GDM1 (cell line): ENCODE results near the gene ST6GALNAC4.

Source experiments
- DNase-seq: peaks from one replicate; lab custom pipeline; 2025; lab: John Stamatoyannopoulos, UW

ST6GALNAC4 gene

DNA sequence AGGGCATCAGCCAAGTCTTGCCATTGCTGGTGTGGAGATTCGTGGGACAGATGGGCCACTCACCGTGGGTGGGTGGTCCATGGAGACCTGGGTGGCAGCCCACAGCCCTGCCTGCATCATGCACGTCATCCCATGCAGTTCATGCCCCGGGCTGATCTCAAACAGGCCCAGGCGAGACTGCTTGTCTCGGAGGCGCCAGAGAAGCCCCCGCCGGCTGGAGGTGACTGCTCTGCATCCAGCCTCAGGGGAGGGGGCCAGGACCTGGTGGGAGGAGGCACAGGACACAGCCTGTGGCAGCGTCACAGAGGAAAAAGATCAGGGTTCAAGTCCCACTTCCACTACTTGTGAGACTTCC is 12.8 kb upstream of the ST6GALNAC4 start:
- DNase-seq, result no peak

- no peak for DNase-seq
These were observed 12.1 kb upstream of the ST6GALNAC4 start for GRCh38 chr9:127928676-127929624.

- DNase-seq, result no peak
These were observed 11.3 kb upstream of the ST6GALNAC4 start for GRCh38 chr9:127927988-127928675.

DNA sequence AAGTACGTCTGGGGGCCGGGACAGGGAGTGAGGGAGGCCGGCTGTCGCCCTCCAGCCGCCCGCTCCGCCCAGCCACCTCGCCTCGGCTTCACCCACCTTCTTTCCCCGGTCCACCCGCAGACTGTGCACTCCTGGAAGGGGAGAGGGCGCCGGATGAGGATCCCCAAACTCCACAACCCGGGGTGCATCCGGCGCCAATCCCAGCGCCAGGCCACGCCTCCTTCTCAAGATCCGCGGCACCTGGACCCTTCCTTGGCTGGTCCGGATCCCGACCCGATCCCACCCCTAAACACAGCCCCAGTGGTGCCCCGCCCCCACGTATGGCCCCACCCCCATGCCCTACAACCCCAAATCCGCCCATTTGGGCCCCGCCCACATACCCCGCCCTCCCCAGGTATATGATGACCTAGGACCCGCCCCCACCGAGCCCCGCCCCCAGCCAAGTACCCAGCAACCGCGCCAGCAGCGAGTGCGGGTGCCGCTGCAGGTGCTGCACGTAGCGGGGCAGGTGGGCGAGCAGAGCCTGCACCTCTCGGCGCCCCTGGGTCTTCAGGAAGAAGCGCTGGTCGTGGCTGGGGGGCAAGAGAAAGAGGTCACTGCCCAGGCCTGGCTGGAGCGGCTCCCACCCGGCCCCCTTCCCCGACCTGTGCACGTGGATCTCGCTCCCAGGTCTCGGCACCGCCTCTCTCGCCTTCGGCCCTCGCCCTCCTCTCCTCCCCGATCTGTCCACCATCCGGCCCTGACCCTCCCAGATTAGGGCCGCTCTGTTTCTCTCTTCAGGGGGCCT is 10.6 kb upstream of the ST6GALNAC4 start:
- no peak for DNase-seq

DNA sequence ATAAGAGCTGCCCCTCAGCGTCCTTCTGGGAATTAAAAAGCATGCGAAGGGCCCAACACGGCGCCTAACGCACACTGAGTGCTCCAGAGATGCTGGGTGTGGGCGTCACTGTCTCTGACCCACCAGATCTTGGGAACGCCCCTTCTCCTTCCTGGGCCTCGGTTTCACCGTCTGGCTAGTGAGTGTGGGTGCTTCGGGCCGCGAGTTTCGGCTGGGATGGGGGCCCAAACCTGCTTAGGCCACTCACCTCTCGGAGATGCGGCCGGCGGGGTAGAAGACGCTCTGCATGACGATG is 10.0 kb upstream of the ST6GALNAC4 start:
- DNase-seq, result no peak

GRCh38 chr9:127925959-127926905 is 9.4 kb upstream of the ST6GALNAC4 start:
- no peak for DNase-seq

- DNase-seq, result no peak
These were observed 8.0 kb upstream of the ST6GALNAC4 start for GRCh38 chr9:127924736-127925444.

- DNase-seq, result no peak
These were observed 6.9 kb upstream of the ST6GALNAC4 start for GRCh38 chr9:127923771-127924170.

DNA sequence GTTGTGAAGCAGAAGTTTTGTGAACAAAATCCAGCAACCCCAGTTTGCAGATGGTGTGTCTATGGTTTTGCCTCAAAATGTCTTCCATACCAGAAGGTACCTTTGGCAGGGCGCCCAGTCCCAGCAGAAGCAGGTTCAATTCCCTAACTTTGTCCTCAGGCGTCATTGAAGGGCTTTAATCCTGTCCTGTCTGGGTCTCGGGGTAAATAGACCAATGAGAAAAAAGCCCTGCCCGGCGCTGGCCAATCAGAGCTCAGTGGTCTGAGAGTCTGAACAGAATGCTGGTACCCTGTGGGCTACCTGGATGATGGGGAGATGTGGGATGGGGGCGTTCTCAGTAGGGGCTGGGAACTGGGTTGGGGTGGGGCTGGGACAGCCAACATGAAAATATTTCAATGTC is 6.2 kb upstream of the ST6GALNAC4 start:
- DNase-seq, result no peak

DNA sequence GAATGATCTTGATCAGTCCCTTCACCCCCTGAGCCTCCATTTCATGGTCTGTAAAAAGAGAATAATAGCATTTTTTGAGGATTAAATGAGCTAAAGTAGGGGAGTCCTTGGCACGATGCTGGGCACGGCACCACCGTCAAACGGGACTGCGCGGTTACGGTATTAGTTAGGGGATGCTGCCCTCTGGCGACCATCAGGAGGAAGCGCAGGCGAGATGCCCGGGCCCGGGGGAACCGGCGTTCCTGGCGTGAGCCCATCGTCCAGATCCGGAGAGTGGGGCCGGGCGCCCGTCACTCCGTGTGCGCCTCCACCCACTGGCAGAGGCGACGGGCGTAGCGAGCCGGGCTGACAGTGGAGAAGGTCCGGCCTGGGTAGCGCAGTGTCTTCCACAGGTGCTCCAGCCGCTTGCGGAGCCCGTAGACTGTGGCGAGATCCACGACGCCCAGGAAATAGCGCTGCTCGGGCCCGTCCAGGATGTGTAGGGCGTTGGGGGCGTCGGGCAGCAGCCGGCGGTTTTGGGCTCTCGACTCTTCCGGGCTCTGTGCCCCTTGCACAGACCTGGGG is 4.8 kb upstream of the ST6GALNAC4 start:
- peak; percentile 30 for DNase-seq

DNA sequence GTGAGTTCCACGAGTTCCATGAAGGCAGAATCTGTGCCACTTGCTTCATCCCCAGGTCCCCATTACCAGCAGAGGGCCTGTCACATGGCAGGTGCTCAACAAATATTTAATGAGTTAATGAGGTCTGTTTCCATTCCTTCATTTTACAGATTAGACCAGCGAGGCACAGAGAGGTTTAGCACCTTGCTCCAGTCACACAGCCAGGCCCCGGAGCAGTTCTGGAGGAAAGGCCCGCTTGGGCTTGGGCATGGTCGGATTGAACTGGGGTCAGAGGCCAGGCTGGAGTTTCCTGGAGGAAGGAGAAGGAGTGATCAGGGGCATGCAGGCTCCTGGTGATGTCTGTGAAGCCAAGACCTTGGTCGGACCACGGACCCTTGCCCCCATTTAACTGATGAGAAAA is 4.0 kb upstream of the ST6GALNAC4 start:
- no peak for DNase-seq

DNA sequence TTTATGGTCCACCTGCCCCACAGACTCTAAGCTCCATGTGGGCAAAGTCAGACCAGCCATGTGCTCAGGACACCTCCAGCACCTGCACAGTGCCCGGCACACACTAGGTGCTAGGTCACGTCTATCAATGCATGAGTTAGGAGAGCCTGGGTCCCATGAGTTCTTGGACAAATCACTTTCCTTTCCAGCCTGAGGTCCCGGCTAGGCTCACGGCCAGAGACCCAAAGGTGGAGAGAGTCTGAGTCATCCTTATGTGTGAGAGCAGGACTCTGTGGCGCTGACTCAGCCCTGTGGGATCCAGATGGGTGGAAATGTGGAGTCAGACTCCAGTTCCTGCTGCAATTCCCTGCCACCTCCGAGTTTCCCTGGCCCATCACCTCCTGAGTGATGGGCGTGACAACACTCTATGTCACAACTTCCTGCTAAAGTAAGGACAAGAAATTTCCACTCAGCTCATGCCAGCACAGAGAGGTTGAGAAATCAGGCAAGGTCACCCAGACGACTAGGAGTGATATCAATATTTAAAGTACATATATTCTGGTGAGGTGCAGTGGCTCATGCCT is 2.5 kb upstream of the ST6GALNAC4 start:
- no peak for DNase-seq

- DNase-seq, result peak; percentile 23
These were observed 1.6 kb upstream of the ST6GALNAC4 start for GRCh38 chr9:127918183-127919107.

GRCh38 chr9:127917603-127918002 is 762 bp upstream of the ST6GALNAC4 start:
- DNase-seq, result no peak

GRCh38 chr9:127915801-127916719 is 781 bp downstream of the ST6GALNAC4 start:
- no peak for DNase-seq

DNA sequence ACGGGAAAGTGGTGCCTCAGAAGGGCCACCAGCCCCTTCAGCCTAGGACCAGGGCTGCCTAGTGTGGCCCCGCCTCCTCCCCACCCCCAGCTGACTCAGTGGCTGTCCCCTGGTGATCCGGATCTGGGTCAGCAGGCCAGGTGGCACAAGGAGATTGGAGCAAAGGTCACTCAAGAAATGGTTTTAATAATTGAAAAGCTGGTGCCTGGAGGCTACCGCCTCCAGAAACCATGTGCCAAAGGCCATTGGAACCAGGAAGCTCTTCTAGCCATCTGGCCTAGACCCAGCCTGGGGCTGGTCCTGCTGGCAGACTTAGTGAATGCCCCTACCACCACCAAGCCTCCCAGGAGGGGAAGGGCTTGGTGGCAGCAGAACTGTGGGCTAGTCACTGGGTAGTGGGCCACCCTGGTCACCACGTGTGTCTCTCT is 1.5 kb downstream of the ST6GALNAC4 start:
- no peak for DNase-seq

GRCh38 chr9:127913682-127914081 is 3.2 kb downstream of the ST6GALNAC4 start:
- no peak for DNase-seq

- no peak for DNase-seq
These were observed 4.0 kb downstream of the ST6GALNAC4 start for GRCh38 chr9:127912882-127913281.
